A204.1 (cell line): Measurements from ENCODE around the gene RAMP1.
"Not testable (repeated sequence)": the region's sequence is repeated elsewhere in the genome, so short reads cannot be mapped to it uniquely, and the experiment has no call there.

Source experiments
- FAIRE-seq: peaks from 2 replicates; lab custom pipeline; 2012; peaks lifted over from hg19 to GRCh38; lab: Jason Lieb, UNC

The RAMP1 gene

GRCh38 chr2:237859533-237860272, at the start of gene RAMP1:
RAMP1 (plus strand) TSS chr2:237859623; CDS start chr2:237859676, 53 bp downstream.
- no peak for FAIRE-seq

GRCh38 chr2:237815637-237816036, 43.8 kb upstream of the RAMP1 start:
- FAIRE-seq, result no peak

- no peak for FAIRE-seq
Measured at GRCh38 chr2:237816531-237816930, 42.9 kb upstream of the RAMP1 start.

- FAIRE-seq, result no peak
Measured at GRCh38 chr2:237818066-237818473, 41.4 kb upstream of the RAMP1 start.

- no peak for FAIRE-seq
Measured at GRCh38 chr2:237819231-237819630, 40.2 kb upstream of the RAMP1 start.

GRCh38 chr2:237820421-237820820, 39.0 kb upstream of the RAMP1 start:
- no peak for FAIRE-seq

- no peak for FAIRE-seq
Measured at GRCh38 chr2:237823544-237823943, 35.9 kb upstream of the RAMP1 start.

GRCh38 chr2:237824085-237824484, 35.3 kb upstream of the RAMP1 start:
- no peak for FAIRE-seq

- FAIRE-seq, result no peak
Measured at GRCh38 chr2:237827421-237827987, 31.9 kb upstream of the RAMP1 start.

GRCh38 chr2:237830522-237830921, 28.9 kb upstream of the RAMP1 start:
- no peak for FAIRE-seq

GRCh38 chr2:237833546-237833945, 25.9 kb upstream of the RAMP1 start:
- FAIRE-seq, result no peak

- no peak for FAIRE-seq
Measured at GRCh38 chr2:237835372-237835771, 24.1 kb upstream of the RAMP1 start.

GRCh38 chr2:237841051-237841450, 18.4 kb upstream of the RAMP1 start:
- FAIRE-seq, result no peak

- not testable (repeated sequence) for FAIRE-seq
Measured at GRCh38 chr2:237848940-237849339, 10.5 kb upstream of the RAMP1 start.

- FAIRE-seq, result no peak
Measured at GRCh38 chr2:237854295-237854694, 5.1 kb upstream of the RAMP1 start.

- FAIRE-seq, result no peak
Measured at GRCh38 chr2:237857791-237858190, 1.6 kb upstream of the RAMP1 start.

GRCh38 chr2:237858294-237859081, 935 bp upstream of the RAMP1 start:
- FAIRE-seq, result no peak

GRCh38 chr2:237859082-237859433, 365 bp upstream of the RAMP1 start:
- no peak for FAIRE-seq

GRCh38 chr2:237860273-237860935, 981 bp downstream of the RAMP1 start:
- no peak for FAIRE-seq

GRCh38 chr2:237861875-237862527, 2.6 kb downstream of the RAMP1 start:
- no peak for FAIRE-seq

GRCh38 chr2:237862528-237862895, 3.1 kb downstream of the RAMP1 start:
- no peak for FAIRE-seq

- no peak for FAIRE-seq
Measured at GRCh38 chr2:237863102-237863511, 3.7 kb downstream of the RAMP1 start.
